ENCODE measurements around the gene RHBDF2. TPM values are rescaled to one million over a fixed set of nuclear protein-coding genes. Genes with fewer than 3 reads are reported as not detected.

RHBDF2 gene
- total RNA-seq, 2 experiments from 2014 or later, result 33.2 to 33.8 TPM

GRCh38 chr17:76476736-76477135 lies 24.5 kb downstream of the RHBDF2 start:
- H3K27me3 Mint-ChIP-seq, result no peaks in the 10 kb centered on the region
- CTCF ChIA-PET, result interaction anchor here (1.2 to 1.4 kb wide), 2 partner anchors 9 to 30 kb away, joined by 3 to 4 read pairs; partner anchors contain the start of gene AANAT
- no peak overlapping the region for H3K27ac Mint-ChIP-seq
- H3K4me3 Mint-ChIP-seq, result no peak overlapping the region
- no peaks in the 10 kb centered on the region for H3K4me1 Mint-ChIP-seq
- peaks cover 11% of the 10 kb centered on the region for H3K36me3 Mint-ChIP-seq (ENCODE audit: low read depth)
- no peak for DNase-seq
- no peaks in the 10 kb centered on the region for H3K9me3 Mint-ChIP-seq
- POLR2A ChIA-PET, result interaction anchor here (0.9 kb wide), 1 partner anchor 17 kb away, joined by 3 read pairs; no protein-coding TSS in a partner anchor

- ChIA-PET POLR2A (interaction anchor here (0.7 to 0.9 kb wide), 2 partner anchors 11 to 18 kb away, joined by 4 read pairs; no protein-coding TSS in a partner anchor), CTCF (interaction anchor here (0.9 to 1.3 kb wide), 7 partner anchors 9 to 207 kb away, joined by 3 to 4 read pairs (median 3); no protein-coding TSS in a partner anchor)
- no peak overlapping the region for H3K4me3 Mint-ChIP-seq
- no peaks in the 10 kb centered on the region for H3K4me1 Mint-ChIP-seq
- H3K9me3 Mint-ChIP-seq, result no peaks in the 10 kb centered on the region
- no peak for DNase-seq
- H3K27me3 Mint-ChIP-seq, result no peaks in the 10 kb centered on the region
- no peak overlapping the region for H3K27ac Mint-ChIP-seq
- H3K36me3 Mint-ChIP-seq (ENCODE audit: low read depth), result peaks cover 10% of the 10 kb centered on the region
These were observed 25.9 kb downstream of the RHBDF2 start for GRCh38 chr17:76475302-76475701.

- Mint-ChIP-seq H3K4me3 (no peak overlapping the region), H3K9me3 (no peaks in the 10 kb centered on the region), H3K27me3 (no peaks in the 10 kb centered on the region), H3K27ac (no peak overlapping the region), H3K4me1 (no peaks in the 10 kb centered on the region), H3K36me3 (ENCODE audit: low read depth) (peaks cover 10% of the 10 kb centered on the region)
- CTCF ChIA-PET, result interaction anchor here (0.9 to 1.3 kb wide), 6 partner anchors 8 to 207 kb away, joined by 3 to 4 read pairs (median 3); no protein-coding TSS in a partner anchor
- DNase-seq, result no peak
- POLR2A ChIA-PET, result interaction anchor here (0.7 to 0.9 kb wide), 2 partner anchors 11 to 18 kb away, joined by 4 read pairs; no protein-coding TSS in a partner anchor
These were observed 26.3 kb downstream of the RHBDF2 start for GRCh38 chr17:76474894-76475293.

GRCh38 chr17:76474238-76474637 lies 27.0 kb downstream of the RHBDF2 start:
- Mint-ChIP-seq H3K36me3 (ENCODE audit: low read depth) (peaks cover 10% of the 10 kb centered on the region), H3K27me3 (no peaks in the 10 kb centered on the region), H3K27ac (no peak overlapping the region), H3K4me1 (no peaks in the 10 kb centered on the region), H3K4me3 (no peak overlapping the region), H3K9me3 (no peaks in the 10 kb centered on the region)
- DNase-seq, result no peak
- CTCF ChIA-PET, result interaction anchor here (1.0 kb wide), 1 partner anchor 208 kb away, joined by 3 read pairs; no protein-coding TSS in a partner anchor
- POLR2A ChIA-PET, result interaction anchor here (0.9 kb wide), 1 partner anchor 19 kb away, joined by 3 read pairs; no protein-coding TSS in a partner anchor

- no peaks in the 10 kb centered on the region for H3K9me3 Mint-ChIP-seq
- no peaks in the 10 kb centered on the region for H3K27me3 Mint-ChIP-seq
- no peak overlapping the region for H3K4me3 Mint-ChIP-seq
- peaks cover 10% of the 10 kb centered on the region for H3K36me3 Mint-ChIP-seq (ENCODE audit: low read depth)
- no peaks in the 10 kb centered on the region for H3K4me1 Mint-ChIP-seq
- ChIA-PET CTCF (interaction anchor here (0.6 kb wide), 1 partner anchor 48 kb away, joined by 7 read pairs; no protein-coding TSS in a partner anchor), POLR2A (interaction anchor here (0.9 kb wide), 1 partner anchor 20 kb away, joined by 3 read pairs; no protein-coding TSS in a partner anchor)
- no peak overlapping the region for H3K27ac Mint-ChIP-seq
- no peak for DNase-seq
These were observed 27.7 kb downstream of the RHBDF2 start for GRCh38 chr17:76473541-76473985.

- Mint-ChIP-seq H3K27ac (no peak overlapping the region), H3K9me3 (no peaks in the 10 kb centered on the region), H3K4me1 (no peaks in the 10 kb centered on the region), H3K36me3 (ENCODE audit: low read depth) (peaks cover 10% of the 10 kb centered on the region), H3K27me3 (no peaks in the 10 kb centered on the region), H3K4me3 (no peak overlapping the region)
- ChIA-PET POLR2A (interaction anchor here (2.0 kb wide), 1 partner anchor 19 kb away, joined by 6 read pairs; no protein-coding TSS in a partner anchor), CTCF (interaction anchor here (0.6 kb wide), 2 partner anchors 33 to 47 kb away, joined by 3 to 7 read pairs; no protein-coding TSS in a partner anchor)
- DNase-seq, result no peak
These were observed 28.5 kb downstream of the RHBDF2 start for GRCh38 chr17:76472726-76473125.

- no peaks in the 10 kb centered on the region for H3K9me3 Mint-ChIP-seq
- CTCF ChIA-PET, result no interaction called here
- H3K27ac Mint-ChIP-seq, result no peak overlapping the region
- no peaks in the 10 kb centered on the region for H3K27me3 Mint-ChIP-seq
- peaks cover 10% of the 10 kb centered on the region for H3K36me3 Mint-ChIP-seq (ENCODE audit: low read depth)
- no peaks in the 10 kb centered on the region for H3K4me1 Mint-ChIP-seq
- DNase-seq, result no peak
- no peak overlapping the region for H3K4me3 Mint-ChIP-seq
- POLR2A ChIA-PET, result interaction anchor here (2.0 kb wide), 1 partner anchor 19 kb away, joined by 6 read pairs; no protein-coding TSS in a partner anchor
These were observed 29.0 kb downstream of the RHBDF2 start for GRCh38 chr17:76472258-76472645.

GRCh38 chr17:76471498-76472257 lies 29.5 kb downstream of the RHBDF2 start:
- H3K9me3 Mint-ChIP-seq, result no peaks in the 10 kb centered on the region
- H3K4me1 Mint-ChIP-seq, result no peaks in the 10 kb centered on the region
- ChIA-PET CTCF (interaction anchor here (1.6 kb wide), 1 partner anchor 30 kb away, joined by 3 read pairs; no protein-coding TSS in a partner anchor), POLR2A (interaction anchor here (2.0 kb wide), 1 partner anchor 20 kb away, joined by 6 read pairs; no protein-coding TSS in a partner anchor)
- H3K27me3 Mint-ChIP-seq, result no peaks in the 10 kb centered on the region
- H3K36me3 Mint-ChIP-seq (ENCODE audit: low read depth), result peaks cover 10% of the 10 kb centered on the region
- no peak for DNase-seq
- H3K27ac Mint-ChIP-seq, result no peak overlapping the region
- H3K4me3 Mint-ChIP-seq, result no peak overlapping the region

GRCh38 chr17:76469991-76470739 lies 31.1 kb downstream of the RHBDF2 start:
- H3K27ac Mint-ChIP-seq, result no peak overlapping the region
- H3K36me3 Mint-ChIP-seq (ENCODE audit: low read depth), result peaks cover 10% of the 10 kb centered on the region
- peaks cover 4% of the 10 kb centered on the region for H3K4me1 Mint-ChIP-seq
- CTCF ChIA-PET, result interaction anchor here (0.7 to 1.6 kb wide), 2 partner anchors 32 to 33 kb away, joined by 3 read pairs; no protein-coding TSS in a partner anchor
- no peak overlapping the region for H3K4me3 Mint-ChIP-seq
- no peaks in the 10 kb centered on the region for H3K9me3 Mint-ChIP-seq
- peaks cover 2% of the 10 kb centered on the region for H3K27me3 Mint-ChIP-seq
- no peak for DNase-seq
- POLR2A ChIA-PET, result interaction anchor here (1.5 kb wide), 1 partner anchor 32 kb away, joined by 3 read pairs; no protein-coding TSS in a partner anchor

GRCh38 chr17:76469076-76469990 lies 31.9 kb downstream of the RHBDF2 start:
- Mint-ChIP-seq H3K4me3 (no peak overlapping the region), H3K27ac (no peak overlapping the region), H3K27me3 (peaks cover 2% of the 10 kb centered on the region), H3K4me1 (peaks cover 4% of the 10 kb centered on the region), H3K9me3 (no peaks in the 10 kb centered on the region), H3K36me3 (ENCODE audit: low read depth) (peaks cover 10% of the 10 kb centered on the region)
- ChIA-PET POLR2A (interaction anchor here (1.4 to 1.5 kb wide), 2 partner anchors 10 to 33 kb away, joined by 3 read pairs; no protein-coding TSS in a partner anchor), CTCF (interaction anchor here (0.7 to 3.1 kb wide), 2 partner anchors 33 to 34 kb away, joined by 3 to 20 read pairs; partner anchors contain the start of gene RHBDF2)
- DNase-seq, result no peak

GRCh38 chr17:76468634-76469010 lies 32.6 kb downstream of the RHBDF2 start:
- ChIA-PET CTCF (interaction anchor here (1.2 to 3.1 kb wide), 3 partner anchors 9 to 38 kb away, joined by 5 to 28 read pairs (median 20); partner anchors contain the start of gene RHBDF2), POLR2A (interaction anchor here (1.4 to 1.6 kb wide), 3 partner anchors 9 to 34 kb away, joined by 3 to 5 read pairs (median 3); no protein-coding TSS in a partner anchor)
- no peak for DNase-seq
- no peaks in the 10 kb centered on the region for H3K9me3 Mint-ChIP-seq
- peaks cover 10% of the 10 kb centered on the region for H3K36me3 Mint-ChIP-seq (ENCODE audit: low read depth)
- H3K27me3 Mint-ChIP-seq, result peaks cover 4% of the 10 kb centered on the region
- H3K4me1 Mint-ChIP-seq, result peaks cover 4% of the 10 kb centered on the region
- H3K27ac Mint-ChIP-seq, result no peak overlapping the region
- no peak overlapping the region for H3K4me3 Mint-ChIP-seq
